WTC11 (cell line): ENCODE measurements around the gene WDR26.

ENCODE experiments used
- CTCF ChIP-seq: fragments of 200-600 bp; IDR thresholded peaks from 2 replicates; pipeline ENCODE4 v1.8.0; 2022; ENCODE audit warnings: antibody characterized with exemption
- NFE2L1 ChIP-seq: sonication (generic); formaldehyde crosslinking; IDR thresholded peaks from 2 replicates; pipeline ENCODE4 v1.8.1; 2023; ENCODE audit warnings: missing genetic modification reagents
- OVOL2 ChIP-seq: fragments of 250-450 bp; sonication (Bioruptor Pico); IDR thresholded peaks from 2 replicates; pipeline ENCODE4 v1.9.0; 2021; ENCODE audit warnings: mild to moderate bottlenecking, borderline replicate concordance
- ZNF138 ChIP-seq: sonication (generic); formaldehyde crosslinking; conservative IDR thresholded peaks from 2 replicates; pipeline ENCODE4 v1.8.1; 2022; ENCODE audit warnings: mild to moderate bottlenecking, moderate library complexity, missing genetic modification reagents

DNA sequence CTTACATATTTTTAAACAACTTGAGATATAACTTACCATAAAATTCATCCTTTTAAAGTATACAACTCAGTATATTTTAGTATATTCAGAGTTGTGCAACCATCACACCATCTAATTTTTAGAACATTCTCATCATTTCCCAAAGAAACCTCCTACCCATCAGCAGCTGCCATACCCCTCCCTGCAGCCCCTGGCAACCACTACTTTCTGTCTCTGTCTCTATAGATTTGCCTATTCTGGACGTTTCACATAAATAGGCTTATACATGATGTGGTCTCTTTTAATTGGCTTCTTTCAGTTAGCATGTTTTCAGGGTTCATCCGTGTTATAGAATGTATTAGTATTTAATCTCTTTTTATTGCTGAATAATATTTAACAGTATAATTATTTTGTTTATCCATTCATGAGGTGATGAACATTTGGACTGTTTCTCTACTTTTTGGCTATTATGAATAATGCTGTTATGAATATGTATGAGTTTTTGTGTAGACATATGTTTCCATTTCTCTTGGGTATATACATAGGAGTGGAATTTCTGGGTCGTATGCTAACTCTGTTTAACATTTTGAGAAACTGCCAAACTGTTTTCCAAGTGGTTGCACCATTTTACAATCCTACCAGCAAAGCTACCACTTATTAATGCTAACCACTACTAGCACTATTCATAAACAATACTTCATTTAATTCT is 29.5 kb downstream of the WDR26 start:
- TF ChIP-seq CTCF (no peak), OVOL2 (no peak), NFE2L1 (CRISPR knock-in tag) (no peak), ZNF138 (CRISPR knock-in tag) (no peak)
